GM19239 (cell line): ENCODE data around the gene ABL2.

Experiments used
- DNase-seq: peaks from one replicate; pipeline ENCODE4 v3.0.0; 2011; ENCODE audit warnings: low spot score; ENCODE audit not compliant: insufficient read length
- FAIRE-seq: peaks from 2 replicates; lab custom pipeline; 2011; peaks lifted over from hg19 to GRCh38; lab: Jason Lieb, UNC

Gene ABL2

DNA sequence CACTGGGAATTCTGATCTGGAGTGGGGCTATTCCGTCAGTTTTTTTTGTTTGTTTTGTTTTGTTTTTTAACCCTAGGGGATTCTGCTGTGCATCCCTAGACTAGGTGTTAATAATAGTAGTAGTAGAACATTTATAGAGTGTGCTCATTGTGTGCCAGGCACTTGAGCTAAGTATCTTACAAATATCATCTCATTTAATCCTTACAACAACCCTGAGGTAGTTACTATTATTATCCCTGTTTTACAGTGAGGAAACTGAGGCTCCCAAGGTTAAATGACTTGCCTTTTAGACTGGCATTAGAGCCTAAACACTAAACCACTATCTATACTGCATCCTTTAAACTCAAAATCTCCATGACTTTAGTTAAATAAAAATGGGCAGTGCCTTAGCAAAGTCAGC is 125.5 kb downstream of the ABL2 start:
- DNase-seq (no peak), FAIRE-seq (no peak)

DNA sequence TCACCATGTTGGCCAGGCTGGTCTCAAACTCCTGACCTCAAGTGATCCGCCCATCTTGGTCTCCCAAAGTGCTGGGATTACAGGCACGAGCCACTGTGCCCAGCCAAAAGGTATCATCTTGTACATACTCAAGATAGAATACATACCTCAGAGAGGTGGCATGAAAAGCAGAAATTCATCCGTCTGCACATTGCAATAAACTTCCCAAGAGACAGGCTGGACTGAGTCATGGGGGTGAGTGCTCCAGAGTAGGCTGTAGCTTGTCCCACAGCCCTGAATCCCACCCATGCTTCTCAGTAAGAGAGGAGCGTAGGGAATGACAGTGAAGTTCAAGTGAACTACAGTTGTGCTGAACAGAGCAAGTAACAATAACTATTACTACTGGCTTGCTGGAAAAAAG is 127.9 kb downstream of the ABL2 start:
- no peak for DNase-seq
- FAIRE-seq: no peak

GRCh38 chr1:179099891-179100290 is 129.6 kb downstream of the ABL2 start:
- DNase-seq (no peak), FAIRE-seq (no peak)

DNA sequence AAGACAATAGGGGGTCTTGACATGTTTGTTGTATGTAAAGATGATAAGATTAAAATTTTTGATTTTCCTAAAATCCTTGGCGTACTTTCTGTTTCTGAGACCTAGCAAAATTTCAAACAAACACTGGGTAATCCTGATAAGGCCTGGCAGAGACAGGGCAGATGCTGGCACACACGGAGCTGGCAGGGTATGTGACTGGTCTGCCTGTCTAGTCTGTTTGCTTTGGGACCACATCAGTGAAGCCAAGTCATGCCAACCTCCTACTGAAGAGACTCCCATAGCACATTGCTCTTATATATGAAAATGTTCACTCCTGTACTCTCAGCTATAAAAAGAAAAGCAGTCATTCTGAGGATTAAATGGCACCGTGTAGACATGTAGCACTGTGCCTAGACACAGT is 133.6 kb downstream of the ABL2 start:
- DNase-seq (no peak), FAIRE-seq (no peak)

DNA sequence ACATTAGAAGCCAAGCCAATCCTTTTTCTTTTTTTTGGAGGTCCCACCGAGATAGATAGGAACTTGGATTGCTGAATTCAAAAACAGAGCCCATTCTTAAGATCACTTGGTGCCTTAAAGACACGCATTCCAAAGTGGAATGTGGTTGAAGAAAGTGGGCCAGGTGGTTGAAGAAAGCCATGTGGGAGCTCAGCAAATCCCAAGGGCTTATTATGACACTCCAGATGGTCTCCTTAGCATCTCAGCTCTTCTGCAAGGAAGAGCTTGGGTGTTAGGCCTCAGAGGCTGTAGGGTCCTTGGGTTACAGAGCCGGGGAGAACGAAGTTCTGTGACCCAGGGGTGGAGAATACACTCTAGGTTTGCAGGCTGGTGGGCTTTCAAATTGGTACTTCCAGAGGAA is 134.1 kb downstream of the ABL2 start:
- DNase-seq (no peak), FAIRE-seq (no peak)

DNA sequence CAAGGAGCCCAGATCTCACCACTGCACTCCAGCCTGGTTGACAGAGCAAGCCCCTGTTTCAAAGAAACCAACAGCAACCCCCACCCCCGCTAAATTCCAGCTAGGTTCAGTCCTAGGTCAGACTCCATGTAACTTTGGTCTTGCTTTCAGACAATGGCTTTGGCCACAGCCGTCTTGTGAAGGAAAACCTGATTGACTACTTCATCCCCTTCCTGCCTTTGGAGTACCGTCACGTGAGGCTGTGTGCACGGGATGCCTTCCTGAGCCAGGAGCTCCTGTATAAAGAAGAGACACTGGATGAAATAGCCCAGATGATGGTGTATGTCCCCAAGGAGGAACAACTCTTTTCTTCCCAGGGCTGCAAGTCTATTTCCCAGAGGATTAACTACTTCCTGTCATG is 134.7 kb downstream of the ABL2 start:
- FAIRE-seq: no peak
- DNase-seq: no peak

GRCh38 chr1:179092896-179093461 is 136.5 kb downstream of the ABL2 start:
- DNase-seq: no peak
- FAIRE-seq: no peak

DNA sequence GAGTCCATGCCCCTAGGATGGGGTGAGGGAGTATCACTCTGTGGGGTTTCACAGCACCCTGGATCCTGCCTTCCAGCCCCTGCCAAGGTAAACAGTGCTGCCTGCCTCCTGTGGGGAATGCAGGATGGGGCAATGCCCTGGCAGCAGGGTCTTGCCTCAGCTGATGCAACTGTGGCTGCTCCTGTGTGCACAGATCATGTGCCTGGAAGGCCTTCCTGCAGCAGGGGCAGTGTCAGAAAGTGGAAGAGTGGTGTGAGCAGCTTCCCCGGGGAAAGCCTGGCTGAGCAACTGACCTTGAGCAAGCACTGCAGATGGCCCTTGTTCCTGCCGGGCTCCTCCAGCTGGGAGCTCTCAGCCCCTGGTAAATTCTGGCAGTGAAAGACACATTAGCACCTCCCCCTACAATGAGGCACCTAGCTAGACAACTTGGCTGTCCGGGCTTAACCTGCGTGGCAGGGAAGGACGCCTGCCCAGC is 137.7 kb downstream of the ABL2 start:
- no peak for FAIRE-seq
- no peak for DNase-seq

GRCh38 chr1:179090923-179091322 is 138.6 kb downstream of the ABL2 start:
- DNase-seq (no peak), FAIRE-seq (no peak)

- FAIRE-seq (no peak), DNase-seq (no peak)
These were observed 139.0 kb downstream of the ABL2 start for GRCh38 chr1:179090522-179090921.

- no peak for DNase-seq
- no peak for FAIRE-seq
These were observed 139.5 kb downstream of the ABL2 start for GRCh38 chr1:179089827-179090482.

GRCh38 chr1:179087665-179088064 is 141.8 kb downstream of the ABL2 start:
- FAIRE-seq (no peak), DNase-seq (no peak)

DNA sequence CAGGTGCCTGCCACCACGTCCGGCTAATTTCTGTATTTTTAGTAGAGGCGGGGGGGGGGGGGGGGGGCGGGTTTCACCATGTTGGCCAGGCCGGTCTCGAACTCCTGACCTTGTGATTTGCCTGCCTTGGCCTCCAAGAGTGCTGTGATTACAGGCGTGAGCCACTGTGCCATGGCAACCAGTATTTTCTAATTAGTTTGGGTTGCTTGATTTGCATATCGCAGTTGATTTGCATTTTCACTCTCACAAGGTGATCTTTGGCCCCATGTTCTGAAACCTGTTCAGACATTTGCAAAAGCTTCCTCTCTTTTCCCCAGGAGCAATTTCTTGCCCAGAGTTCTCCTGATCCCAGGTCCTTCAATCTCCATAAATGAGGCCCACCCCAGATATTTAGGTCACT is 145.9 kb downstream of the ABL2 start:
- FAIRE-seq: peak; percentile 79

GRCh38 chr1:179082999-179083335 is 146.5 kb downstream of the ABL2 start:
- FAIRE-seq: no peak
- DNase-seq: no peak

More for the DNA sequence above, 145.9 kb downstream of the ABL2 start:
- DNase-seq: peak; percentile 40

DNA sequence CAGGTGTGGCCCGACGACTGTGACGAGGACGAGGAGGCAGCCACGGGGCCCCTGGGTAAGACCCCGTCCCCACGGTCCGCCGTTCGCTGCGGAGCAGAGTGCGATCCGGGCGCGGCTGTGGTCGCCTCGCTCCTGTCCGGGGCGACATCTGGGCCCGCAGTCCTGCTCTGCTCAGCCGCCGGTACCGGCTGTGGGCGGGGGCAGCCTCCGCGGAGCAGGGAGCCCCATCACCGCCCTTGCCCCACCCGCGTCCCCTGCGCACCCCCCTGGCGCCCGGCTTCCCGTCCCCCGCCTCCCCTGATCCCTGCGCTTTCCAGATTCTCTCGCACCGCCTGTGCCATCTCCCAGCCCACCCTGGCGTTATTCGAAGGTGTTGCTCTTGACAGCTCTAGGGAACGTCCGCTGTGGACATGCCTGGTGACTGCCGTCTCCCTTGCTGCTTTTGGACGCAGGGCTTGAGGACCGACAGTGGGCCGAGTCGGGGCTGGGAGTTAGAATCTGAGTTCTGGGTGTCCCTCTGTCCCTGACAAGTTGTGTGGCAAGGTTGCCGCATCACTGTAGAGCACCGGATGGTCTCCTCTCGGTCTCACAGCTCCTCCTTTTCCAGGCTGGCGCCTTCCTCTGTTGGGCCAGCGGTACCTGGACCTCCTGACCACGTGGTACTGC is 147.0 kb downstream of the ABL2 start:
- peak; percentile 21 for DNase-seq
- FAIRE-seq: no peak

DNA sequence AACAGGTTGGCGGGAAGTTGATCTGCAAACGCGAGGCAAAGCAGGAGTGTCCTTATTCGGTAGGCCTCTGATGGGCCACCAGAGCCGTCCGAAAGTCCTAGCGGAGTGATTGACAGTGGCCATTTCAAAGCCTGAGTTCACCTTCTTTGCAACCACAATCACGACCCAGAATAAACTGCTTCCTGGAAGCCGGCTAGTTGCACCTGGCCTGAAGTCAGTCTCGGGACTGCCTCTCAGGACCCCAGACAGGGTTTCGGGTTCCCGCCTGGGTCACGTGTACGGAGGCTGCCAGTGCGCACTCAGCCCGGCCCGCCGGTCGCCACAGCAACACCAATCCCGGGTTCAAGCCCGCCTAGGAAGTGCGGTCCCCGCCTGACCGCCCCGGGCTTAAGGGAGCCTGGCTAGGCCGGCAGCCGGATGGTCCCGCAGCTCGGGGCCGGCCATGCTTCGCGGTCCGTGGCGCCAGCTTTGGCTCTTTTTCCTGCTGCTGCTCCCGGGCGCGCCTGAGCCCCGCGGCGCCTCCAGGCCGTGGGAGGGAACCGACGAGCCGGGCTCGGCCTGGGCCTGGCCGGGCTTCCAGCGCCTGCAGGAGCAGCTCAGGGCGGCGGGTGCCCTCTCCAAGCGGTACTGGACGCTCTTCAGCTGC is 147.7 kb downstream of the ABL2 start, which contains the start of gene TOR3A:
TOR3A (plus strand) TSS at position 384 of the 646 bp plus-strand sequence; CDS start at position 443, 59 bp downstream.
- peak; percentile 94 for FAIRE-seq
- peak; percentile 84 for DNase-seq

DNA sequence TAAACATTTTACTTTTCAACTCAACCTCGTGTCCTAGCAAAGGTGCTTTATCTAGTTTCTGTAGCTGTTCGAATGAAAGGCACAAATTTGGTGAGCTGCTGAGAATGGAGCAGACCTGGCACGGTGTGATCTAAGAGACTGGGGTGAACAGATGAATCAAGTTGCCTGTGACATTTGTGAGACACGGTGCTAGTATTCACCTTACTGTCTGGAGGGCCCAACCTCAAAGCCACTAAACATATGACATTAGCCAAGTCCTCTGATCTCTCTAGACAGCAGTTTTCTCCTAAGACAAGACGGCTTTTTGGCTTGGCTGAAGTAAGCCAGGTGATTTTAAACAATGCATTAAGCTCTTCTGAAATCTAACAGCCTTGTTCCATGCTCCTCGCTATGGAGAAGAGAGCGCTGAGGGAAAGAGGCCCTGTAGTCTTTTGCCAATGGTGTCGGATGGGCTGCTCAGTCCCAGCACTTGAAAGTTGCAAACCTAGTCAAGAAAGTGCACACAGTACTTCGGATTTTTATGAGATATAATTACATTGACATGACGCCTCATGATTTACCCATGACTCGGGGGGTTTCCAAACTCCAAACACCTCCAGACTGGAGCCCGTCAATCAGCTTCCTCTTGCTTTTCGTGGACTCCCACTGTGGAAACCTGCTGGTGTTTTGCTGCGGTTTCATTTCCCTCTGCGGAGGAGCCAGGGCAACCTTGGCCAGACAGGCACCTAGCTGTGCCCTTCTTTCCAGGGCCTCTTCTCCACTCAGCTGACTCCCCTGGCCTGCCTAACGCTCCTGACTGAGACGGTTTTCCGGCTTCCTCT is 148.4 kb downstream of the ABL2 start:
- FAIRE-seq (no peak), DNase-seq (no peak)

GRCh38 chr1:179079113-179079761 is 150.2 kb downstream of the ABL2 start:
- DNase-seq (peak; percentile 36), FAIRE-seq (peak; percentile 61)

DNA sequence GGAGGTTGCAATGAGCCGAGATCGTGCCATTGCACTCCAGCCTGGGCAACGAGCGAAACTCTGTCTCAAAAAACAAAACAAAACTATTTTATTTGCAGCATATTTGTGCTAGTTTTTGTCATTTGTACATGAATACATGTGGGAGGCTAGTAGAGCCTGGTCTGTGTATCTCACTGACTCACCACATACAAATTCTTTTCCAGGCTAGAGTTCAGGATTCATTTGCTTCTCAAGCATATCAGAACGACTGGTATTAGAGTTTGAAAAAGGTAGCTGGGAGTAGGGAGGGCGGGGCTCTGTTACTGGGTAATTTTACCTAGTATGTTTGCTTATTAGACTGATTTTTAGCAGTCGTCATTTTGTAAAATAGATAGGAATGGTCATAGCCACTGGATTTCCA is 152.1 kb downstream of the ABL2 start:
- FAIRE-seq: no peak

DNA sequence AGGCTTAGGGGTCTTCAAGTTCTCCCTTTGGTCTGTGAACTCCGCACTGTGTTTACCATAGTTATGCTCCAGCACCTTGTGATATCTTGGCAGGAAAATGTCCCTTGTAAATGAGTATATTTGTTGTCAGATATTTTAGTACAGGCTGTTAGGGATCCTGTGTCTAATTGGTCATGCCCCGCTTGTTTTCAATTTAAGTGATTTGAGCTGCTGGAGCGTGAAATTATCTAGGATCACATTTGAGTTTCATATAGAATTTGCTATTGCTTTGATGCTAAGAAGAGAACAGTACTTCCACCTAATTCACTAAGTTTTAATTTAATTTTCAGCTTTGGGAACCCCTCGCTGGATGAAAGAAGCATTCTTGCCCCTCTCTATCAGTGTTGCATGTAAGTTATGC is 163.0 kb downstream of the ABL2 start:
- FAIRE-seq: no peak
- no peak for DNase-seq

More for the DNA sequence above, 152.1 kb downstream of the ABL2 start:
- DNase-seq: no peak
